GM19467 (cell line): ENCODE results near the gene SFMBT1.
"Not testable (repeated sequence)": the region's sequence is repeated elsewhere in the genome, so short reads cannot be mapped to it uniquely, and the experiment has no call there.

Experiments used
- ATAC-seq: cut with Tn5 transposase; IDR thresholded peaks from one replicate; pipeline ENCODE4 v1.9.1; 2021; ENCODE audit warnings: mild to moderate bottlenecking, moderate library complexity; ENCODE audit not compliant: unreplicated experiment

The SFMBT1 gene

GRCh38 chr3:53074366-53074696 is 28.5 kb upstream of the SFMBT1 start:
- ATAC-seq, result no peak

- no peak for ATAC-seq
Measured at GRCh38 chr3:53073553-53074365, 27.9 kb upstream of the SFMBT1 start.

- peak; percentile 73 for ATAC-seq
Measured at GRCh38 chr3:53072653-53073552, 27.0 kb upstream of the SFMBT1 start.

- no peak for ATAC-seq
Measured at GRCh38 chr3:53071882-53072431, 26.1 kb upstream of the SFMBT1 start.

GRCh38 chr3:53069422-53070068 is 23.7 kb upstream of the SFMBT1 start:
- no peak for ATAC-seq

- no peak for ATAC-seq
Measured at GRCh38 chr3:53068176-53068575, 22.3 kb upstream of the SFMBT1 start.

GRCh38 chr3:53067567-53067966 is 21.7 kb upstream of the SFMBT1 start:
- ATAC-seq, result no peak

GRCh38 chr3:53065841-53066480 is 20.1 kb upstream of the SFMBT1 start:
- ATAC-seq, result no peak

GRCh38 chr3:53062905-53063304 is 17.0 kb upstream of the SFMBT1 start:
- ATAC-seq, result no peak

GRCh38 chr3:53056442-53056841 is 10.6 kb upstream of the SFMBT1 start:
- ATAC-seq, result no peak

- not testable (repeated sequence) for ATAC-seq
Measured at GRCh38 chr3:53054233-53054632, 8.4 kb upstream of the SFMBT1 start.

- no peak for ATAC-seq
Measured at GRCh38 chr3:53051929-53052328, 6.1 kb upstream of the SFMBT1 start.

GRCh38 chr3:53049987-53050386 is 4.1 kb upstream of the SFMBT1 start:
- ATAC-seq, result no peak

GRCh38 chr3:53046171-53047170 is 598 bp upstream of the SFMBT1 start:
- ATAC-seq, result peak; percentile 34

- peak; percentile 30 for ATAC-seq
Measured at GRCh38 chr3:53044711-53045517, 959 bp downstream of the SFMBT1 start.

GRCh38 chr3:53044371-53044710 is 1.5 kb downstream of the SFMBT1 start:
- ATAC-seq, result no peak

GRCh38 chr3:53043738-53044137 is 2.1 kb downstream of the SFMBT1 start:
- no peak for ATAC-seq

GRCh38 chr3:53042651-53043050 is 3.2 kb downstream of the SFMBT1 start:
- ATAC-seq, result no peak

- no peak for ATAC-seq
Measured at GRCh38 chr3:53040351-53040820, 5.5 kb downstream of the SFMBT1 start.
